Stimulated activated CD8-positive, alpha-beta memory T cell treated with anti-CD3 and anti-CD28 coated beads, Interleukin-7, amount 100 ng/mL, for 1 hour (primary cell): ENCODE data around the gene CCDC50.

Experiments
- DNase-seq, 2 donors: peaks; one replicate each; pipeline ENCODE4 v3.0.0-alpha.2; 2020; ENCODE audit warnings: low read depth in 2 of 2

Gene CCDC50, protein sequence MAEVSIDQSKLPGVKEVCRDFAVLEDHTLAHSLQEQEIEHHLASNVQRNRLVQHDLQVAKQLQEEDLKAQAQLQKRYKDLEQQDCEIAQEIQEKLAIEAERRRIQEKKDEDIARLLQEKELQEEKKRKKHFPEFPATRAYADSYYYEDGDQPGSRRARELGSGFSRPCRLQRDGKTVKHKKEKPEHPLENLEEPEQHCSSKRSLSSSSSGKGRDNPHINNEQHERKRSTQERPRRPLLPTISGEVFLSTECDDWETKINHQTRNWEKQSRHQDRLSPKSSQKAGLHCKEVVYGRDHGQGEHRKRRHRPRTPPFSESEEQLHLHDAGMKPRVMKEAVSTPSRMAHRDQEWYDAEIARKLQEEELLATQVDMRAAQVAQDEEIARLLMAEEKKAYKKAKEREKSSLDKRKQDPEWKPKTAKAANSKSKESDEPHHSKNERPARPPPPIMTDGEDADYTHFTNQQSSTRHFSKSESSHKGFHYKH

DNA sequence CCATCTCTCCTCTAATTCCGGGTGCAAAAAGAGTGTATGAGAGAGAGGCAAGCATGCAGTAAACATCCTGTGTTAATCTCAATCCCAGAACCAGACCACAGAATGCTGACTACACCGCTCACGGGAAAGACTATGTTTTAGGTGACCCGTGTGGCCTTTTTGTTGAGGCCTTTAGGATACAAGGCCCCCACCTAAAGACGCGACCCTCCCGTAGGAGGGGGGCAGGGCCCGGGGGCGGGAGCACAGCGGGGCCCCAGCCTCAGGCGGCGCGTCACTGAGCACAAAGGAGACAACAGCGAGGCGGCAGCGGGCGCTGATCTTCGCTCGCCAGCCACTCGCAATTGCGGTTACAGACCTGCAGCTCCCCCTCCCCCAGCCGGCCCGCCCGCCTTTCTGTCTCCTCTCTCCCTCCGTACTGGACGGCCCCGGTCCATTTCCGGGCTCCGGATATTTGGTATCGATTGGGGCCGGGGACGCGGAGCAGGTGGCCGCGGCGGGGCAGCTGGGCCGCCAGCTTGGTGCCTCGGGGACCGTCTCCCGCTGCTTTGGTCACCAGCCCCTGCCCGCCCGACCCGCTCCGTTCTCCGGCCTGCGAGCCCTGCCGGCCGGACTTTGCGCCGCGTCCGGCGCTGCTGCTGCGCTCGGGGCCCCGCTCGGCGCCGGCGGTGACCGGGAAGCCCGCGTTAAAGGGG is at the start of gene CCDC50:
Gene CCDC50, plus strand, starts transcription at position 433 of the 692 bp plus-strand sequence. CDS start 281 bp downstream, outside the sequence.
- no peak for DNase-seq

DNA sequence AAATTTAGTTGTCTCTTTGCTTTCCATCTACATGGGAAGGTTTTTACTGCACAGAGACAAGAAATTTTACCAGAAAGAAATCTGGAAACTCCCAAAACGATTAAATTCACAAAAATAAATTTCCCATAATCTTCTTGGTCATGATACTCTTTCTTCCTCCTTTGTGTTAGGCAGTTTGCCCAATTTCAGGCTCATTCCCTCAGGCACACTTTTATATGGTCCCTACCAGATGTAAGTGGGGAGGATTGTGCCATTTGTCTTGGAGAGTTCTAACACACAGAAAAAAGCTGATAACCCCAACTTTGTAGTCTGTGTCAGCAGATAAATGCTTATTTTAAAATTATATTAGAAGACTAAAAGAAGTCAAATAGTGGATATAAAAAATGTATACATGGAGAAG is 49.1 kb upstream of the CCDC50 start:
- DNase-seq: no peak

DNA sequence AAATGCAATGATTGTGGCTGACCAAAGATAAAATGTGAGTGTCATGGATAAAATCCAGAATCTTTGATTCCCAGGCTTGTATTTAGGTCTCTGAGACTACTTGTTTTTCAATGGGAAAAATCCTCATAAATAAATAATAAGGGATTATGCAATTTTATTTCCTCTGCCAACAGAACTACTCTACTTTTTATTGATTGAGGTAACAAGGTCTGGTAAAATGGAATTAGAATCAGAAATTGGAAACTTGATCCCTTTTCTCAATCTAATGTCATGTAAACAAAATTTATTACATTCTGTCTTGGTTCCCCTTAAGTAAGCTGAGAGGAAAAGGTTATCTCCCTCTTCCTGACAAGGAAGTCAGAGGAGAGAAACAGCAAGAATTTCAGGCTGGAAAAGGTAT is 48.3 kb upstream of the CCDC50 start:
- DNase-seq: no peak

DNA sequence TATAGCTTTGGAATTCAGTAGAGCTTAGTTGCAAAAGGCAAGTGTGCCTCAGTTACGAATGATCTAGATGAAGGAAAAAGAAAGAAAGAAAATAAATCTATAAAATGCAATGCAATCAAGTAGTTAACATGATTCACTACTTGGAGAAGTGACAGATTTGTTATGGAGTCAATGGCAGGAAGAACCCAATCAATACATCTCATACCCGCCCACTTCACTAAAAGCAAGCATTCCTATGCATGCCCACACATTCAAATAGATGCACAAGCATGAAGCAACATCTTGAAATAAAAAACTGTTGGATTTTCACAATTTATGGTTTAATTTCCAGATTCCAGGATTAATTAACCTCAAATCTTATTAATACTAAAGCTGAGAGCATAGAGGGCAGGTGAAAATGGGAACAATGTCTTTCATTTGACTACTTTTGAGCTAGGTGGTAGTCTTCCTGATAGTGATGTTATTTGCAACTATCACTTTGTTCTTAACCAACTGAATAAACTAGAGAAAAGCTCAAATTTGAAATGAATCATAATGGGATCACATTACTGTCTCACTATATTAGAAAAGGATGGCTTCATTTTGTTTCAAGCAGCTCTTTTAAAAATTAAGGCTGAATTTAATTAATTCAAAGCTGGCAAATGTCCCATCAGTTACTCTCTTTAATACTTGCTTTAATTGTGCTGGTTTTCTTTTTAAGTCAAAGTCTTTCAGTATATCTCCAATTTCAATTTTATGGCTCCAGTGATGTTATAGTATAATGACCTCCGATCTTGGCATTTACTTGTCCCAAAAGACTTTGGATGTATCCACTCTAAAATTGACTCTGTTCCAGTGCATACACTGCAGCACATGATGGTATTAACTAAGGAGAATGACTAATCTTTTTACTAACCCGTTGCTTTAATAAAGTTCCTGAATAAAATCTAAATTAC is 46.7 kb upstream of the CCDC50 start:
- no peak for DNase-seq

DNA sequence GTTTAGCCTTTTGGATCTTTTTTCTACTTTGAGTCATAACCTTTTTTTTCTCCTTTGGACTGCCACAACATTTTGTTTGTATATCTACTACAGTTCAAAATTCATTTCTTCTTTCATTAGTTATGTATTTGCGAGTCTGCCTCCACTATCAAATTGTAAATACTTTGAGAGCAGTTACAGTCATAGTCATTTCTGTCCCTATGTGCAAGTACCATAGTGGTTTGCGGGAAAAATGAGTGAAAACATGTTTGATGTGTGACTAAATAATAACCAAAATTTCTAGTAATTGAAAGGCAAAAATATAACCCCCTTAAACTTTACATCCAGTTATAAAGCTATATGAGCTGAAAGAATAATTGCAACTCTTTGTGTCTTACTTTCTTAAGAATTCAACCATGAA is 45.8 kb upstream of the CCDC50 start:
- no peak for DNase-seq

DNA sequence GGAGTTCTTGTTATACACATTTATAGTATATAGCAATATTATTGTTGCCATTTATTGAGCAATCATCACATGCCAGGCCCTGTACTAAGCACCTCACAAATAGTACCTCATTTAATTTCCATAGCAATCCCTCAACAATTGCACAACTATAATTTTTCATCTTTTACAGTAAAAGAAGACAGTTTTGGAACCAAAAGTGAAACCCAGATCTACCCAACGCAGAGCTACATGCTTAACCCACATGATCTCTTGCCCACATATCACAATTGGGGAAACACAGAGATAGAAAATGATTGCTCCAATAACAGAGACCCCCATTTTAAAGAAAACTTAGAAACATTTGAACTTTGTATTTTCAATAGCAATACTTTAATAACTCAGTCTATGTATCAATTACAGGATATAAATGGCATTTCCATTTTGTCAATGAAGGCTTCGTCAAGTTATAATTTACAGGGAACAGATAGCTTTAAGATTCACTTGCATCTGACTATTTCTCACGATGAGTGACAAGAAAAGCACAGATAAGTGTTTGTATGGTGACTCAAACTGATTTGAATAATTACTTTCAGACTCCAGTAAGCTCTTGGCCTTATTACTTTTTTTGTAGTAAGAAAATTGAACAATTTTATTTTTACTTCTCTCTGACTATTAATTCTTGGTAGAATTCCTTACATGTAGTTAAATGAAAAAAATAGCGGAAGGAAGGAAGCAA is 38.7 kb upstream of the CCDC50 start:
- no peak for DNase-seq

DNA sequence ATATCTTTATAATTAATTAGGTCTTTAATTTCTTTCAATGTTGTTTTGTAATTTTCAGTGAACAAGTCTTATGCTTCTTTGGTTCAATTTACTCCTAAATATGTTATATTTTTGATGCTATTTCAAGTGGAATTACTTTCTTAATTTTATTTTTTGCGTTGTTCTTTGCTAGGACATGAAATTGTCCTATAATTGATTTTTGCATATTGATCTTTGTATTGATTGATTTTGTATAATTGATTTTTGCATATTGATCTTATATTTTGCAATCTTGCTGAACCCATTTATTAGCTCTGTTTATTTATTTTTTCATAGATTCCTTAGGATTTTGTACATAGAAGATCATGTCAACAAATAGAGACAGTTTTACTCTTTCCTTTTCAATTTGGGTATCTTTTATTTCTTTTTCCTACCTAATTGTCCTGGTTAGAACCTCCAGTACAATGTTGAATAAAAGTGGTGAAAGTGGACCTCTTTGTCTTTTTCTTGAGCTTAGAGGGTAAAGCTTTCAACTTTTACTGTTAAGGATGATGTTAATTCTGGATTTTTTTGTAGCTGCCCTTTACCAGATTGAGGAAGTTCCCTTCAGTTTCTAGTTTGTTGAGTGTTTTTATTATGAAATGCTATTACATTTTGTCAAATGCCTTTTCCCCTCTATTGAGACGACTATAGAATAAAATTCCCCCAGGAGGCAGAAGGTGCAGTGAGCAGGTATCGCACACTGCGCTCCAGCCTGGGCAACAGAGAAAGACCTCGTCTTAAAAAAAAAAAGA is 36.8 kb upstream of the CCDC50 start:
- DNase-seq: no peak

DNA sequence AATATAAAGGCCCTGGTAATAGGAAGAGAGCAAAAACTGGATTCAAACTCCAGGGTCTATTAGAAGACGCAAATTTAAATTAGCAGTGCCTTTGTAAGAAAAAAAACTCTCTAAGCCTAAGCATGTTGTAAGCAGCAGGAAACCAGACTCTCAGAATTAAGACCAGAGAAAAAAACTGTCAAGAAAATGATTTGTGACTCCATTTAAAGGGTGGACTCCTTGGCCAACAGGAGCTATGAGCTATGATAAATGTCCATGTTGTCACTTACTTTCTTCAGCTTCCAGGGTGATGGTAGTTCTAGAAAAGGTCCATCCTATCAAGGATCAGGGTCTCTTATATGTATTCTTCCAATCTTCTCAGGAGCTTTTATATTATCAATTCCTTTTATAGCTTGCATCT is 34.9 kb upstream of the CCDC50 start:
- DNase-seq: no peak

DNA sequence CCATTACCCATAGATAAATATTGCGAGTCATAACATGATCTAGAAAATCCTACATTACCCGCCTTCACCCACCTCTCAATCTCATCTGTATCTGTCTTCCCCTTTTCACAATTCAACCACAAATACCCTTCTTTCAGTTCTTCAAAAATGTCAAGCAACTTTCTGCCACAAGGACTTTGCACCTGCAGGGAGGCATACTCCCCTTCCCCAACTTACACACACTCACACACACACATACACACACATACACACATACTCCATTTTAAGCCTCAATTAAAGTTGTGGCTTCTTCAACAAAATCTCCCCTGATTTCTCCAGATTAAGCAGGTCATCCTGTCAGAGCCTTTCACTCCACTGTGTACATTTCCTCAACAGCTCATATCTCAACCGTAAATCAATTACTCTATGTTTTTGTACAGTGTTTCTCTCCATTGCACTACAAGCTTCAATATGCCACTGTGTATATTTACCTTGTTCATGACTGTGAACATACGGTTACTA is 33.1 kb upstream of the CCDC50 start:
- DNase-seq: no peak

DNA sequence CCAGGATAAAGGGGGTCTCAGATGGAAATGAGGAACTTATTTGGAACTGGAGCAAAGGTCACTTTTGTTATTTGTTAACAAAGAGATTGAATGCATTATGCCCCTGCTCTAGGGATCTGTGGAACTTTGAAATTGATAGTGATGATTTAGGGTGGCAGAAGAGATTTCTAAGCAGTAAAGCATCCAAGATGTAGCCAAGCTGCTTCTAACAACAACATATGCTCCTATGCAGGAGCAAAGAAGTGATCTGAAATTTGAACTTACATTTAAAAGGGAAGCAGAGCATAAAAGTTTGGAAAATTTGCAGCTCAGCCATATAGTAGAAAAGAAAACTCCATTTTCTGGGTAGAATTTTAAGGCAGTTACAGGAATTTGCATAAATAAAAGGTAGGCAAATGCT is 30.3 kb upstream of the CCDC50 start:
- DNase-seq: no peak

DNA sequence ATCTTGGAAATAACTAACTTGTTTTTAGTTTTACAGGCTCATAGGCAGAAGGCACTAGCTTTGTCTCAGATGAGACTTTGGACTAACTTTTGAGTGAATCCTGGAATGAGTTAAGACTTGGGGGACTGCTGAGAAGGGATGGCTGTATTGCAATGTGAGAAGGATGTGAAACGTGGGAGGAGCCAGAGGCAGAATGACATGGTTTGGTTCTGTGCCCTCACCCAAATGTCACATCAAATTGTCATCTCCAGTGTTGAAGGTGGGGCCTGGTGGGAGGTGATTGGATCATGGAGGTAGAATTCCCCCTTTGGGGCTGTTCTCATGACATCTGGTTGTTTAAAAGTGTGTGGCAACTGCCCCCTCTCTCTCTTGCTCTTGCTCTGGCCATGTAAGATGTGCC is 28.8 kb upstream of the CCDC50 start:
- DNase-seq: no peak

DNA sequence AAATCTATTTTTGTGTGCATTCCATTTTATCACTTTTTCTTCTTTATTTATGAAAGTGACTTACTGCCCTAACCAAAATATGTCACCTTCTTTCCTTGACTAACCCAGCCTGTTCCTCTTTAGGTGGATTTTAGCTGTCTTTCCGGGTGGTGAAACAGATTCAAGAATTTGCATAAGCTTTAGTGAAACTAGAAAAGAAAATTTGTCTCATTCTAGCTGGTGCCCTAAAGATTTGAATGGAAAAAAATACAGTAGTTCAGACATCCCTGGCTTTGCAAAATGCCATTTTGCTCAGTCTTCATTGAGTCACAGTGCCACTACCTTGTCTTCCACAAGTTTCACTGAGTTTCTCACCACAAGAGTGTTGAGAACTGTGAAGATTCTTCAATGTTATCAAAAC is 28.2 kb upstream of the CCDC50 start:
- no peak for DNase-seq

DNA sequence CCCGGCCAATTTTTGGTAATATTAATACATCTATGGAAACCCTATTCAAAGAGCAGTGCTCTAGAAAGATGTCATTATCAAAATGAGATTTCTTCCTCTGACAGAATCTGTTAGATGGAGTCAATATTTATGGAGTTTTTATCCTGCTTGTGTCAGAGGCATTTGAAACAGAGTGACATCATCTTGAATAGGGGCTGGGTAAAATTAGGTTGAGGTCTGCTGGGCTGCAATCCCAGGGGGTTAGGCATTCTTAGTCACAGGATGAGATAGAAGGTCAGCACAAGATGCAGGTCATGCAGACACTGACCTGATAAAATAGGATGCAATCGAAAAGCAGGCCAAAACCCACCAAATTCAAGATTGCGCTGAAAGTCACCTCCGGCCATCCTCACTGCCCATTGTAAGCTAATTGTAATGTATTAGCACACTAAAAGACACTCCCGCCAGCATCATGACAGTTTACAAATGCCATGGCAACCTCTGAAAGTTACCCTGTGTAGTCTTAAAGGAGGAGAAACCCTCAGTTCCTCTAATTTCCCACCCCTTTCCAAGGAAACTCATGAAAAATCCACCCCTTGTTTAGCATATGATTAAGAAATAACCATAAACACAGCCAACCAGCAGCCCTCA is 27.3 kb upstream of the CCDC50 start:
- DNase-seq: no peak

DNA sequence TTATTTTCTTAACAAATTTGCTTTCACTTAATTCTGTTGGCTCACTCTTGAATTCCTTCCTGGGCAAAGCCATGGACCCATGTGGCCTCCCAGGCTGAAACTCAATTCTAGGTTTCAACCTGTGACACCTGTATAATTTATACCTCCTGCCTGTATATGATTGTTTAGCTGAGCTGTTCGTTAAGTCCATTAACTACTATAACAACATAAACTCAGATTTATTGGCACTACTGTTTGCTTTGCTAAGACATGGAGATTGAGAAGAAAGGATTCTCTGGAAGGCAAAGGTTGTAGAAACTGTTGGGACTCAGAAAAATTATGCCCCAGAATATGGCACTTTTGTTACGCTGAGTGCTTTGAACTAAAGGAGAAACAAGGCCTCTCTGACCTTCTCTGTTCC is 26.7 kb upstream of the CCDC50 start:
- DNase-seq: no peak

DNA sequence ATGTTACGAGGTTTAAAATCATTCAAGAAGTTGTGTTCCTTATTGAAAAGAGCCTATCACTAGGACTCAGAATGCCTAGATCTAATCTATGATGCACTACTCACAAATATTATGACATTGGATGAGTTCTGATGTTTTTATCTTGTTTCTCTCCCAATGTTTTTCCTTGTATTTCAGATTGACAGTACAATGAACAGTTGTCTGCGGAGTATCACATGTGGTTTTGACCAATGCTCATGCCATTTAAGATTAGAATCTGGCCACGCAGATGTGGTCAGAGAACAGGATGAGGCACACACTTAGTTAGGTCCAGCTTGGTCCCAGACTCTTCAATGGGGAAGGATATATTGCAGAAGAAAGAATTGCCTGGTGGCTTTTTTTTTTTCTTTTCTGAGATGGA is 25.6 kb upstream of the CCDC50 start:
- DNase-seq: no peak

DNA sequence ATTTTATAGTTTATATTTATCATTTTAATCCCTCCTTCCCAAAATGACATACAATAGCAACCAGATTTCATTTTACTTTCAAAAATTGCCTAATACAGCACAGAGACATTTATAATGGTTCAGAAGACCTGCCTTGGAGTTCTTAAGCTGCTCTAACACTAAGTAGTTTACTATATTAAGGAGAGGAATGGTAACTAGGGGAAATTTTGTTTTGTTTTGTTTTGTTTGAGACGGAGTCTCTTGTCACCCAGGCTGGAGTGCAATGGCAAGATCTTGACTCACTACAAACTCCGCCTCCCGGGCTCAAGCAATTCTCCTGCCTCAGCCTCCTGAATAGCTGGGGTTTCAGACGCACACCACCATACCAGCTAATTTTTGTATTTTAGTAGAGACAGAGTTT is 22.8 kb upstream of the CCDC50 start:
- no peak for DNase-seq

DNA sequence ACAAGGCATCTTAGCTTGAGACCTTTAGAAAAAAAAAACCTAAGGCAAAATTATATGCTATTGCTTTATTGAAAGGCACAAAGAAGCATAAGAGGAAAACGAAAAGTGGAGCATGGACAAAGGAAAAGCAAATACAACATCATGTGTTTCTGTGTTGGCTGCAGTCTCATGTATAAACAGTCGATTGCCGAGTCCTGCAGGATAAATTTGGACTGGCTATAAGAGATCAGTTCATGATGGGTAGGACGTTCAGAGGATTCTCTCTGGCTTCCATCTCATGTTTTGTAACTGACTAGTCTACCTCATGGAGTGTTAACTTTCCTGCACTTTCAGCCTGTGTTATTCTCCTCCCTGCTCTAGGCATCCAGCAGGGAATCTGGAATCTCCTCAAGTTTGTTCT is 21.9 kb upstream of the CCDC50 start:
- DNase-seq: no peak

DNA sequence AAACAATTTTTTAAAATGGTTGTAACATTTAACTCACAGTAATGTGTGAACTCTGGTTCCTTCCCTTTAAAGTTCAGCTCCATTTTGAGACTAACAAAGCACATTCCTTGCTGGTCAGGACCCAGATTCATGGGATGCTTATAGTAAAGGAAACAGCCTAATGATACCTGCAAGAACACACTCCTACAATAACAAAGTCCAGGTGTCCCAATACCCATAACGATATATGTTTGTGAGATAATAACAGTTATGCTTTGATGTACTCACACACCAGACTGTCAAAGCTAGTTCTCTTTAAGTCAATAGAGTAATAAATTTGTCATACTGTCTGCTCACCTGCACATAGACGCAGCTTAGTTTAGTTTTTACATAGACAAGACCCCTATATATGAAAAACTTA is 15.9 kb upstream of the CCDC50 start:
- no peak for DNase-seq

DNA sequence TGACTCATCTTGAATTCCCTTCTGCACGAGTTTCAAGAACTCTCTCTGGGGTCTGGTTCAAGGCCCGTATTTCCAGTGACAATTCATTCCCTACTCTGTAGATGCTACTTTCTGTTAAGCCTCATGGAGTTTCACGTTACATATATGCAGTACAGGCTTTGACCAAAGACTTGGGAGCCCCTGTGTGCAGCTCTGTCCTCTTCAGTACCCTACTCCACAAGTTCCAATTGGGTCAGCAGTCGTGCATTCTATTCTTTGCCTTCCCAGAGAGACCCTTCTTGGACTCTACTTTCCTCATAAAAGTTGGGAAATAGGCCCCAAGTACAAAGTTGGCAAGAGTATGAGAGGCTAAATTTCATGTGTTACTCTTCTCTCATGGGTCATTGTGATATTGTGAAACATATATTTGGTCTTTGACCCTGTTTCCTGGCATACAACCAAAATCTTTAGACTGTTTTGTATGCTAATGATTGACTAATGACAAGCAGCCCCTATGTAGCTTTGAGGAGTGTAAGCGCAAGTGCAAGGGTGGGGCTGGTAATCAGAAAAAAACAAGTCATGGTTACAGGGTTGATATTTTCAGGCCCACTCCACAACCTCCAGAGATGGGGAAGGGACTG is 15.0 kb upstream of the CCDC50 start:
- DNase-seq: no peak
